Ishikawa (cell line): Measurements from ENCODE around the gene TSSK3.

ENCODE experiments used
- CEBPB ChIP-seq: IDR thresholded peaks from 2 replicates; pipeline ENCODE4 v1.6.1; 2012
- CREB1 ChIP-seq: IDR thresholded peaks from 2 replicates; pipeline ENCODE4 v1.6.1; 2012; ENCODE audit warnings: low read depth
- EGR1 ChIP-seq: IDR thresholded peaks from 2 replicates; pipeline ENCODE4 v1.6.1; 2012
- EP300 ChIP-seq: IDR thresholded peaks from 2 replicates; pipeline ENCODE4 v1.6.1; 2012; ENCODE audit warnings: borderline replicate concordance
- FOXM1 ChIP-seq: IDR thresholded peaks from 2 replicates; pipeline ENCODE4 v1.6.1; 2012; ENCODE audit warnings: low read depth, borderline replicate concordance
- MAX ChIP-seq: IDR thresholded peaks from 2 replicates; pipeline ENCODE4 v1.6.1; 2012
- NFIC ChIP-seq: IDR thresholded peaks from 2 replicates; pipeline ENCODE4 v1.6.1; 2012
- RAD21 ChIP-seq: IDR thresholded peaks from 2 replicates; pipeline ENCODE4 v1.6.1; 2012; ENCODE audit warnings: low read depth
- REST ChIP-seq: IDR thresholded peaks from 2 replicates; pipeline ENCODE4 v1.6.1; 2012; ENCODE audit warnings: low read depth, mild to moderate bottlenecking
- TAF1 ChIP-seq: IDR thresholded peaks from 2 replicates; pipeline ENCODE4 v1.6.1; 2012; ENCODE audit warnings: low read depth, mild to moderate bottlenecking
- TCF12 ChIP-seq: IDR thresholded peaks from 2 replicates; pipeline ENCODE4 v1.6.1; 2012; ENCODE audit warnings: low read depth
- TEAD4 ChIP-seq: IDR thresholded peaks from 2 replicates; pipeline ENCODE4 v1.6.1; 2012
- USF1 ChIP-seq: IDR thresholded peaks from 2 replicates; pipeline ENCODE4 v1.6.1; 2012
- YY1 ChIP-seq: IDR thresholded peaks from 2 replicates; pipeline ENCODE4 v1.6.1; 2012; ENCODE audit warnings: low read depth
- ZBTB7A ChIP-seq: IDR thresholded peaks from 2 replicates; pipeline ENCODE4 v1.6.1; 2012; ENCODE audit warnings: low read depth

TSSK3 gene

GRCh38 chr1:32335535-32335789, 26.9 kb upstream of the TSSK3 start:
- TF ChIP-seq RAD21 (no peak), CEBPB (no peak), TAF1 (no peak), YY1 (no peak), MAX (no peak), TEAD4 (no peak), CREB1 (no peak), ZBTB7A (no peak; the same call in 1 of the 2 replicates), NFIC (no peak), EGR1 (no peak), FOXM1 (no peak), USF1 (no peak), EP300 (no peak), TCF12 (no peak), REST (no peak)

GRCh38 chr1:32335790-32336590, 26.3 kb upstream of the TSSK3 start, which contains the start of gene MARCKSL1:
TSS of gene MARCKSL1 (minus strand) at chr1:32336233. CDS start at chr1:32336033, 200 bp downstream.
- no peak for TF ChIP-seq FOXM1
- peak; percentile 94 for TF ChIP-seq ZBTB7A
- peak; percentile 81 for TF ChIP-seq TAF1
- TF ChIP-seq CREB1: no peak
- 0 out of 2 replicates have a peak, but pooled peaks have one; percentile 28 for TF ChIP-seq MAX
- TF ChIP-seq NFIC: peak; percentile 31; the same call in 1 of the 2 replicates

- no peak for TF ChIP-seq REST
- no peak for TF ChIP-seq FOXM1
- no peak for TF ChIP-seq ZBTB7A
- TF ChIP-seq TAF1: no peak
- no peak for TF ChIP-seq MAX
- TF ChIP-seq CEBPB: no peak
- TF ChIP-seq EGR1: no peak
- TF ChIP-seq USF1: no peak
- no peak for TF ChIP-seq YY1
- no peak for TF ChIP-seq RAD21
- no peak for TF ChIP-seq TCF12
These were observed 25.8 kb upstream of the TSSK3 start for GRCh38 chr1:32336591-32336932.

GRCh38 chr1:32336963-32337675, 25.2 kb upstream of the TSSK3 start:
- TF ChIP-seq TAF1 (no peak), YY1 (no peak)

- TF ChIP-seq REST: no peak
These were observed 24.3 kb upstream of the TSSK3 start for GRCh38 chr1:32337855-32338636.
